T follicular helper cell (primary cell): Measurements from ENCODE around the gene GRIK4.
"Not testable (repeated sequence)": the region's sequence is repeated elsewhere in the genome, so short reads cannot be mapped to it uniquely, and the experiment has no call there.

Source experiments
- DNase-seq: peaks from one replicate; pipeline ENCODE4 v3.0.0-alpha.2; 2020; ENCODE audit warnings: low read depth
- total RNA-seq, 2 experiments: gene quantifications; one replicate each; lab custom pipeline; 2026; lab: John Stamatoyannopoulos, UW

The GRIK4 gene
- 0 to 0.09 reads per million in 2 experiments for total RNA-seq

GRCh38 chr11:120511116-120511819 is at the start of gene GRIK4:
GRIK4 (plus strand) TSS chr11:120511748; CDS start chr11:120660319, 148,571 bp downstream.
- peak; percentile 46 for DNase-seq

- no peak for DNase-seq
Observed at GRCh38 chr11:120462825-120463224, 48.7 kb upstream of the GRIK4 start.

- DNase-seq: no peak
Observed at GRCh38 chr11:120465921-120466534, 45.5 kb upstream of the GRIK4 start.

GRCh38 chr11:120467627-120468026 is 43.9 kb upstream of the GRIK4 start:
- DNase-seq: no peak

- DNase-seq: no peak
Observed at GRCh38 chr11:120471131-120471530, 40.4 kb upstream of the GRIK4 start.

GRCh38 chr11:120471994-120472393 is 39.6 kb upstream of the GRIK4 start:
- no peak for DNase-seq

- no peak for DNase-seq
Observed at GRCh38 chr11:120473503-120473902, 38.0 kb upstream of the GRIK4 start.

- DNase-seq: no peak
Observed at GRCh38 chr11:120482149-120482548, 29.4 kb upstream of the GRIK4 start.

- no peak for DNase-seq
Observed at GRCh38 chr11:120484722-120485121, 26.8 kb upstream of the GRIK4 start.

GRCh38 chr11:120486138-120486537 is 25.4 kb upstream of the GRIK4 start:
- DNase-seq: no peak

- no peak for DNase-seq
Observed at GRCh38 chr11:120489799-120490198, 21.7 kb upstream of the GRIK4 start.

GRCh38 chr11:120492486-120492885 is 19.1 kb upstream of the GRIK4 start:
- DNase-seq: no peak

GRCh38 chr11:120494595-120494994 is 17.0 kb upstream of the GRIK4 start:
- DNase-seq: no peak

GRCh38 chr11:120499088-120499487 is 12.5 kb upstream of the GRIK4 start:
- DNase-seq: no peak

- DNase-seq: no peak
Observed at GRCh38 chr11:120499859-120500258, 11.7 kb upstream of the GRIK4 start.

GRCh38 chr11:120500414-120501071 is 11.0 kb upstream of the GRIK4 start:
- no peak for DNase-seq

GRCh38 chr11:120501440-120501839 is 10.1 kb upstream of the GRIK4 start:
- no peak for DNase-seq

GRCh38 chr11:120501976-120502755 is 9.4 kb upstream of the GRIK4 start:
- DNase-seq: no peak

- DNase-seq: not testable (repeated sequence)
Observed at GRCh38 chr11:120503529-120503928, 8.0 kb upstream of the GRIK4 start.

GRCh38 chr11:120505801-120506425 is 5.6 kb upstream of the GRIK4 start:
- DNase-seq: no peak

GRCh38 chr11:120509346-120510053 is 2.0 kb upstream of the GRIK4 start:
- no peak for DNase-seq
